Measurements from ENCODE around the gene MT1F.

- TF ChIP-seq POLR2A (conservative IDR thresholded peaks at IDR 0.05) (no peak), ZNF766 (CRISPR knock-in tag; conservative IDR thresholded peaks at IDR 0.05) (no peak), SMAD1 (IDR thresholded peaks at IDR 0.05; ENCODE audit: low read depth, low read length, partially characterized antibody) (no peak)
These were observed 16.2 kb downstream of the MT1F start for GRCh38 chr16:56673921-56674320.
